Natural killer cell treated with Interleukin-12 subunit alpha and Interleukin-12 subunit beta and Interleukin-15 and Interleukin-18, amount 100 ng/mL, for 72 hours (primary cell): Measurements from ENCODE around the gene DLG2. TPM values are rescaled to one million over a fixed set of nuclear protein-coding genes. Genes with fewer than 3 reads are reported as not detected.

Experiments used
- ATAC-seq, 2 donors: fragments of 150-1000 bp; cut with Tn5 transposase in 1 of 2; sonication (Bioruptor Pico), chemical (Tn5 transposase) in 1 of 2; 2 replicates each; pipeline ENCODE4 v1.10.0; 2021
- DNase-seq: peaks from one replicate; pipeline ENCODE4 v3.0.0; 2022; ENCODE audit warnings: low spot score
- H3K27ac Mint-ChIP-seq, 2 donors: 1 replicate in 1 of 2; 2 replicates in 1 of 2; pipeline ENCODE4 v1.8.0; 2022; ENCODE audit warnings: mixed read lengths in 2 of 2, mild to moderate bottlenecking in 1 of 2, moderate library complexity in 1 of 2
- H3K27me3 Mint-ChIP-seq, 2 donors: 1 replicate in 1 of 2; 2 replicates in 1 of 2; pipeline ENCODE4 v1.8.0; 2022; ENCODE audit warnings: mixed read lengths in 2 of 2
- H3K36me3 Mint-ChIP-seq: one replicate; pipeline ENCODE4 v1.8.0; 2022; ENCODE audit warnings: mixed read lengths
- H3K4me1 Mint-ChIP-seq, 2 donors: 1 replicate in 1 of 2; 2 replicates in 1 of 2; pipeline ENCODE4 v1.8.0; 2022; ENCODE audit warnings: low read depth in 2 of 2, mixed read lengths in 2 of 2, mild to moderate bottlenecking in 1 of 2
- H3K4me3 Mint-ChIP-seq: one replicate; pipeline ENCODE4 v1.8.0; 2022; ENCODE audit warnings: mixed read lengths
- H3K9me3 Mint-ChIP-seq: 2 replicates; pipeline ENCODE4 v1.8.0; 2022; ENCODE audit warnings: mixed read lengths
- total RNA-seq, 2 donors: library from RNA; stranded (reverse); gene quantifications; one replicate each; pipeline ENCODE4 v1.2.3, GENCODE V29; 2022

Gene DLG2
- total RNA-seq, 2 donors from 2014 or later, result 1.1 to 1.7 TPM

DNA sequence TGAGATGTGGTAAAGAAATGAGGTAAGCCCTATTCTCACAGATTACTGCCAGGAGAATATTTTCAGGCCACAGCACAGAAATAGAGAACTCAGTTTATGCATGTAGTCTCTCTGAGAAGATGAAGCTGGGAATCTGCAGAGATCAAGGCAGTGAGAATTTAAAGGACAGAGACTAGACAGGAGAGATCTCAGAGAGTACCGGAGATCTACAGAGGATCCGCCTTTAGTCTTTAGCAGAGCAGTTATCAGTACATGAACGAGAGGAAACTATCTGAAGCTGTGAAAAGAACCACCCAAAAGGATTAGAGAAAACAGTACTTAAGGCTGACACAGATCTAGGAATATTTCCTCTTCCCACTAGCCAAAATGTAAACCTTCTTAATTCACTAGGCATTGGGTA lies 101.5 kb downstream of the DLG2 start:
- Mint-ChIP-seq H3K27me3 (peaks cover 0 to 2% of the 10 kb centered on the region in 2 donors), H3K27ac (no peak overlapping the region), H3K4me1 (no peaks in the 10 kb centered on the region), H3K36me3 (peaks cover 16% of the 10 kb centered on the region), H3K9me3 (peaks cover 22% of the 10 kb centered on the region), H3K4me3 (no peak overlapping the region)
- ATAC-seq (no peak), DNase-seq (no peak)

GRCh38 chr11:85517272-85517671 lies 109.9 kb downstream of the DLG2 start:
- no peak overlapping the region for H3K4me3 Mint-ChIP-seq
- H3K4me1 Mint-ChIP-seq, result no peaks in the 10 kb centered on the region
- H3K27me3 Mint-ChIP-seq, result no peaks in the 10 kb centered on the region
- ATAC-seq, result no peak
- H3K9me3 Mint-ChIP-seq, result peaks cover 19% of the 10 kb centered on the region
- DNase-seq, result no peak
- H3K27ac Mint-ChIP-seq, result no peak overlapping the region
- H3K36me3 Mint-ChIP-seq, result peaks cover 5% of the 10 kb centered on the region

DNA sequence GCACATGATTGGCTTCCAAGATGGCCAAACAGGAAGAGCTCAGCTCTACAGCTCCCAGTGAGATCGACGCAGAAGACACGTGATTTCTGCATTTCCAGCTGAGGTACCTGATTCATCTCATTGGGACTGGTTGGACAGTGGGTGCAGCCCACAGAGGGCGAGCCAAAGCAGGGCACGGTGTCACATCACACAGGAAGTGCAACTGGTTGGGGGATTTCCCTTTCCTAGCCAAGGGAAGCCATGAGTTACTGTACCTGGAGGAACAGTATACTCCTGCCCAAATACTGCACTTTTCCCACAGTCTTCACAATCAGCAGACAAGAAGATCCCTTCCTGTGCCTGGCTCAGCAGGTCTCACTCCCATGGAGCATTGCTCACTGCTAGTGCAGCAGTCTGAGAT lies 131.2 kb downstream of the DLG2 start:
- Mint-ChIP-seq H3K9me3 (peaks cover 14% of the 10 kb centered on the region), H3K4me3 (no peak overlapping the region), H3K4me1 (no peaks in the 10 kb centered on the region), H3K27me3 (no peaks in the 10 kb centered on the region), H3K27ac (no peak overlapping the region), H3K36me3 (peaks cover 17% of the 10 kb centered on the region)
- ATAC-seq (no peak), DNase-seq (no peak)

GRCh38 chr11:85494396-85494795 lies 132.7 kb downstream of the DLG2 start:
- ATAC-seq, result no peak
- Mint-ChIP-seq H3K27ac (no peak overlapping the region), H3K4me1 (no peaks in the 10 kb centered on the region), H3K4me3 (no peak overlapping the region), H3K9me3 (peaks cover 14% of the 10 kb centered on the region), H3K27me3 (no peaks in the 10 kb centered on the region), H3K36me3 (peaks cover 8% of the 10 kb centered on the region)
- DNase-seq, result no peak

DNA sequence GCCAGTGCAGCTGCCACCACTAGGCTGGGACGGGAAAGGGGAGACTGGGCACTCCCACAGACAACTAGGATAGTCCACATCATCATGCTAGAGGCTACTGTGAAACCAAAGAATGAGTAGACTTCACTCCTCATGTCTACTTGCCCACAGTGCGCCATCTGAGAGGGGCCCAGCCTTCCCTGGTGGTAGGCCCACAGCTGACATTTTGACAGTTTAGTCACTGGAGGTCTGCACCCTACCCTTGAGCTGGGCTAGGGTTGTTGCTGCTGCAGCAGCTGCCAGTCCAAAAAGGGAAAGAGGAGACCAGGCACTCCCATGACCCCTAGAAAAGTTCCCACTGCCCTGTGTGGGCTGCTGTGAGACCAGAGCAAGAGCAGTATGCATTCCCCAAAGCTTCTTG lies 141.2 kb downstream of the DLG2 start:
- peaks cover 13% of the 10 kb centered on the region for H3K36me3 Mint-ChIP-seq
- H3K4me1 Mint-ChIP-seq, result no peaks in the 10 kb centered on the region

DNA sequence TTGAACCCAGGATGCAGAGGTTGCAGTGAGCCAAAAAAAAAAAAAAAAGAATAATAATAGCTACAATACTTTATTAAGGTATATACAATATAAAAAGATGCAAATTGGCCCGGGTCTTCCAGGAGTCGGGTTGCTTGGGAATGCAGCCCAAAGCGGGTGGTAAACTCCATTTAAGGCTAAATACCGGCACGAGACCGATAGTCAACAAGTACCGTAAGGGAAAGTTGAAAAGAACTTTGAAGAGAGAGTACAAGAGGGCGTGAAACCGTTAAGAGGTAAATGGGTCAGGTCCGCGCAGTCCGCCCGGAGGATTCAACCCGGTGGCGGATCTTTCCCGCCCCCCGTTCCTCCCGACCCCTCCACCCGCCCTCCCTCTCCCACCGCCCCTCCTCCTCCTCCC lies 143.3 kb downstream of the DLG2 start:
- Mint-ChIP-seq H3K4me3 (no peak overlapping the region), H3K9me3 (no peaks in the 10 kb centered on the region), H3K27me3 (no peaks in the 10 kb centered on the region), H3K4me1 (no peaks in the 10 kb centered on the region), H3K36me3 (peaks cover 13% of the 10 kb centered on the region), H3K27ac (no peak overlapping the region)
- DNase-seq (no peak), ATAC-seq (no peak)

More for the DNA sequence above, 141.2 kb downstream of the DLG2 start:
- Mint-ChIP-seq H3K9me3 (no peaks in the 10 kb centered on the region), H3K4me3 (no peak overlapping the region), H3K27me3 (no peaks in the 10 kb centered on the region), H3K27ac (no peak overlapping the region)
- ATAC-seq, result no peak
- DNase-seq, result no peak

DNA sequence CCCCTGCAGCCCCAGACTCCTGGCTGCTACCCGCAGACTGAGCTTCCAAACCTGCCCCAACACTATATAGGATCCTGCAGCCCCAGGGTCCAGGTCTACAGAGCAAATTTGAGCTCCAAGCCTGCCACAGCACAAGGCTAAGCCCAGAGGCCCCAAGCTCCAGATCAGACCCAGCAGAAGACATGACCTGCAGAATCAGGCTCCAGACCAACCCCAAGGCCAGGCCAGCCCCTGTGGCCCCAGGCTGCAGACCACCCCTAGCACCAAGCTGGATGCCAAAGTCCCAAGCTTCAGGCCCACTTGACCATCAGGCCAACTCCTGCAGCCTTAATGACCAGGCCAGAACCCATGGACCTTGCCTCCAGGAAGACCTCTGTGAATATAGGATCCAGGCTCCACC lies 145.3 kb downstream of the DLG2 start:
- no peaks in the 10 kb centered on the region for H3K27me3 Mint-ChIP-seq
- H3K36me3 Mint-ChIP-seq, result peaks cover 9% of the 10 kb centered on the region
- H3K4me1 Mint-ChIP-seq, result no peaks in the 10 kb centered on the region
- DNase-seq (no peak), ATAC-seq (no peak)
- no peaks in the 10 kb centered on the region for H3K9me3 Mint-ChIP-seq
- H3K4me3 Mint-ChIP-seq, result no peak overlapping the region
- H3K27ac Mint-ChIP-seq, result no peak overlapping the region

GRCh38 chr11:85475660-85476517 lies 151.3 kb downstream of the DLG2 start:
- H3K27me3 Mint-ChIP-seq, result no peaks in the 10 kb centered on the region
- H3K4me1 Mint-ChIP-seq, result no peaks in the 10 kb centered on the region
- H3K27ac Mint-ChIP-seq, result no peak overlapping the region
- peaks cover 7% of the 10 kb centered on the region for H3K36me3 Mint-ChIP-seq
- DNase-seq (no peak), ATAC-seq (no peak)
- H3K4me3 Mint-ChIP-seq, result no peak overlapping the region
- peaks cover 4% of the 10 kb centered on the region for H3K9me3 Mint-ChIP-seq

DNA sequence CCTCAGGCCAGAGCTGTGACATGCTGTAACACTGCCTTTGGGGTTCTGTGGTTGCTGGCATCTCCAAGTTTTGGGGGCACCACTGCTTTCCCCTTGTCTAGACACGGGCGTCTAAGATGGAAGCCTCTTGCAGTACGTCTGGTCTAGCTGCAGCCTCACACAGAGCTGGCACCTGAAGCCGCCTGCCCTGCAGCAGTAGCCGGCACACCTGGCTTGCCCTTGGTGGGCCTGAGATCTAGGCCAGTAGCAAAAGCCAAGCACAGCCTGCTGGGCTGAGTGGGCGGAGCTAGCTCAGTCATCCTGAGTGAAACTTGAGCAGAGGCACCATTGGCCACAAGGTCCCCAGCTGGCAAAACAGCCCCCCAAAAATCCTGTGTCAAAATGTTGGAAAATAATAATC lies 154.2 kb downstream of the DLG2 start:
- H3K4me1 Mint-ChIP-seq, result no peaks in the 10 kb centered on the region
- H3K36me3 Mint-ChIP-seq, result peaks cover 12% of the 10 kb centered on the region
- no peak overlapping the region for H3K27ac Mint-ChIP-seq
- H3K27me3 Mint-ChIP-seq, result no peaks in the 10 kb centered on the region
- no peak overlapping the region for H3K4me3 Mint-ChIP-seq
- no peak for ATAC-seq
- DNase-seq, result no peak
- peaks cover 17% of the 10 kb centered on the region for H3K9me3 Mint-ChIP-seq

DNA sequence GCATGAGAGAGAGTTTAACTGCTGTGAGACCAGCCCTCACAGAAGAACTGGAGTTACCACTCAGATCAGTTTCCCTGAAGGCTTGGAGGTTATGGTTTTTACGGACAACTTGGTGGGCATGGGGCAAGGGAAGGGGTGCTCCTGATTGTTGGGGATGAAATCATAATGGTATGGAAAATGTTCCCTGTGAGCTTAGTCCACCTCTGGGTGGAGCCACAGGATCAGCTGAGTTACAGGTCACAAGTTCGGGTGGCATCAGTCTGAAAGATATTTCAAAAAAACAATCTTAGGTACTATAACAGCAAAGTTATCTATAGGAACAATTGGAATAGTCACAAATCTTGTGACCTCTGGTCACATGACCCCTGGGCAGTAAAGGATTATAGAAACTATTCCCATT lies 162.9 kb downstream of the DLG2 start:
- no peaks in the 10 kb centered on the region for H3K4me1 Mint-ChIP-seq
- peaks cover 18% of the 10 kb centered on the region for H3K36me3 Mint-ChIP-seq
- peaks cover 29% of the 10 kb centered on the region for H3K9me3 Mint-ChIP-seq
- no peaks in the 10 kb centered on the region for H3K27me3 Mint-ChIP-seq
- no peak for ATAC-seq
- no peak overlapping the region for H3K27ac Mint-ChIP-seq
- H3K4me3 Mint-ChIP-seq, result no peak overlapping the region
- DNase-seq, result no peak

DNA sequence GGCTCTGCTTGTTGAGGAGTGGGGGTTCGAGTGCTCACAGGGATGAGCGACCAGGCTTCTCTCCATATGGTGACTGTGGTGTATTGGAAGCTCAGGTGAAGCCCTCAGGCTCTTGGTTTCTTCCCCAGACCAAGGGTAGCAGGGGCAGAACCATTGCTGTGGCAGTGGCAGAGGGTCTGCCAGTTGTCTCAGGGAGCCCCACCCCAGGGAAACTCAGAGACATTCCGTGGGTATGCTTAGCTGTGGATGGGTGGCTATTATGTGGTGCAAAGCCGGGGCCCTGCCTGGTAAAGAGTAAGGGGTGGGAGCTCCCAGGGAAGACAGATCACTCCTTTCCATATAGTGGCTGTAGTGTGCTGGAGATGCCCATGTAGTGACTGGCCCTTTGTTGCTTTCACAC lies 167.8 kb downstream of the DLG2 start:
- Mint-ChIP-seq H3K4me3 (no peak overlapping the region), H3K27me3 (no peaks in the 10 kb centered on the region), H3K4me1 (no peaks in the 10 kb centered on the region), H3K27ac (no peak overlapping the region), H3K9me3 (peaks cover 43% of the 10 kb centered on the region), H3K36me3 (peaks cover 49% of the 10 kb centered on the region)
- DNase-seq (no peak), ATAC-seq (no peak)

GRCh38 chr11:85444479-85444878 lies 182.7 kb downstream of the DLG2 start:
- no peak for ATAC-seq
- H3K9me3 Mint-ChIP-seq, result peaks cover 15% of the 10 kb centered on the region
- no peak overlapping the region for H3K27ac Mint-ChIP-seq
- H3K4me1 Mint-ChIP-seq, result no peaks in the 10 kb centered on the region
- DNase-seq, result no peak
- H3K27me3 Mint-ChIP-seq, result no peaks in the 10 kb centered on the region
- no peaks in the 10 kb centered on the region for H3K36me3 Mint-ChIP-seq
- no peak overlapping the region for H3K4me3 Mint-ChIP-seq

DNA sequence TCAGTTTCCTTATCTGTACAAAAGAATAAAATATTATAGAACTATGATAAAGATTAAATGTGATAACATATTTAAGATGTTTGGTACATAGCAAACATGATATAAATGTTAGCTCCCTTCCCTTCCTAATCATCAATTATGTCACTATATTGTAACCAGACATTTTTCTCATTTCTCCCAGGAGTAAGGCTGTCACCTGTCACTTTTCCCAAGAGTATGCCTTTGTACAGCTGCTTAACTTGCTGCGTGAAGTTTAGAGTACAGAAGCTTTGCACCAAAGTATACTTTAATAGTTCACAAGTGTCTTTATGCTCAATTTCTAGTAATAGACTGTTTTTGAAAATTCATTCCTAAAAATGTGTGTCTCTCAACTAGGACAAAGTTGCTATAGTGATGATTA lies 186.9 kb downstream of the DLG2 start:
- peaks cover 23% of the 10 kb centered on the region for H3K9me3 Mint-ChIP-seq

GRCh38 chr11:85438328-85438727 lies 188.8 kb downstream of the DLG2 start:
- DNase-seq, result no peak
- Mint-ChIP-seq H3K27me3 (no peaks in the 10 kb centered on the region), H3K4me1 (no peaks in the 10 kb centered on the region), H3K27ac (no peak overlapping the region), H3K36me3 (peaks cover 24% of the 10 kb centered on the region), H3K9me3 (peaks cover 33% of the 10 kb centered on the region), H3K4me3 (no peak overlapping the region)
- ATAC-seq, result no peak

More for the DNA sequence above, 186.9 kb downstream of the DLG2 start:
- Mint-ChIP-seq H3K4me3 (no peak overlapping the region), H3K36me3 (peaks cover 11% of the 10 kb centered on the region), H3K27ac (no peak overlapping the region), H3K4me1 (no peaks in the 10 kb centered on the region), H3K27me3 (no peaks in the 10 kb centered on the region)
- DNase-seq (no peak), ATAC-seq (no peak)

- H3K27ac Mint-ChIP-seq, result no peak overlapping the region
- H3K36me3 Mint-ChIP-seq, result peaks cover 51% of the 10 kb centered on the region
- no peaks in the 10 kb centered on the region for H3K27me3 Mint-ChIP-seq
- H3K9me3 Mint-ChIP-seq, result peaks cover 43% of the 10 kb centered on the region
- ATAC-seq, result no peak
- no peak overlapping the region for H3K4me3 Mint-ChIP-seq
- H3K4me1 Mint-ChIP-seq, result no peaks in the 10 kb centered on the region
- DNase-seq, result no peak
These were observed 195.8 kb downstream of the DLG2 start for GRCh38 chr11:85431319-85431718.
